GM23338 (cell line): ENCODE results near the gene MEGF6. TPM values are rescaled to one million over a fixed set of nuclear protein-coding genes. Genes with fewer than 3 reads are reported as not detected.

Experiments
- ATAC-seq: fragments of 200-7000 bp; cut with Tn5 transposase; 3 replicates; pipeline ENCODE4 v1.9.1; 2020
- DNase-seq: peaks from one replicate; pipeline ENCODE4 v3.0.0-alpha.2; 2015; ENCODE audit warnings: low spot score
- H2AFZ ChIP-seq: fragments of 200-600 bp; sonication (generic); 2 replicates; pipeline ENCODE4 v1.8.0; 2016; ENCODE audit warnings: antibody characterized with exemption, mild to moderate bottlenecking, moderate library complexity
- H3F3A ChIP-seq: fragments of 200-600 bp; sonication (generic); replicated peaks from 2 replicates; pipeline ENCODE4 v1.8.0; 2017; ENCODE audit warnings: antibody characterized with exemption, mixed run types, low read depth
- H3K27ac ChIP-seq: fragments of 200-600 bp; sonication (generic); 2 replicates; pipeline ENCODE4 v1.6.1; 2016; ENCODE audit warnings: low read depth
- H3K27me3 ChIP-seq: fragments of 200-600 bp; sonication (generic); 2 replicates; pipeline ENCODE4 v1.8.0; 2016; ENCODE audit warnings: mild to moderate bottlenecking, mixed run types, moderate library complexity; ENCODE audit not compliant: insufficient read depth
- H3K36me3 ChIP-seq: fragments of 200-600 bp; sonication (generic); 2 replicates; pipeline ENCODE4 v1.8.0; 2016; ENCODE audit warnings: mild to moderate bottlenecking; ENCODE audit not compliant: insufficient read depth
- H3K4me1 ChIP-seq: fragments of 200-600 bp; sonication (generic); 2 replicates; pipeline ENCODE4 v1.8.0; 2016; ENCODE audit warnings: mild to moderate bottlenecking, moderate library complexity; ENCODE audit not compliant: insufficient read depth
- H3K4me2 ChIP-seq: fragments of 200-600 bp; sonication (generic); 2 replicates; pipeline ENCODE4 v1.7.1; 2017; ENCODE audit warnings: mixed run types
- H3K4me3 ChIP-seq: fragments of 200-600 bp; sonication (generic); 2 replicates; pipeline ENCODE4 v1.6.1; 2016; ENCODE audit warnings: mixed run types
- H3K79me2 ChIP-seq: fragments of 200-600 bp; sonication (generic); replicated peaks from 2 replicates; pipeline ENCODE4 v1.8.0; 2017; ENCODE audit warnings: mild to moderate bottlenecking; ENCODE audit not compliant: insufficient read depth
- H3K9me2 ChIP-seq: fragments of 200-600 bp; sonication (generic); 2 replicates; pipeline ENCODE4 v1.8.0; 2017; ENCODE audit not compliant: insufficient read depth
- H4K20me1 ChIP-seq: fragments of 200-600 bp; sonication (generic); replicated peaks from 2 replicates; pipeline ENCODE4 v1.8.0; 2017; ENCODE audit warnings: mild to moderate bottlenecking; ENCODE audit not compliant: insufficient read depth
- H3K27ac Mint-ChIP-seq: 2 replicates; pipeline ENCODE4 v1.8.0; 2020; ENCODE audit warnings: inconsistent platforms, mild to moderate bottlenecking, moderate library complexity, mixed read lengths
- H3K27me3 Mint-ChIP-seq: 3 replicates; pipeline ENCODE4 v1.8.0; 2022; ENCODE audit warnings: low read depth, mild to moderate bottlenecking, moderate library complexity, mixed read lengths, inconsistent platforms; ENCODE audit not compliant: insufficient read depth, poor library complexity
- H3K36me3 Mint-ChIP-seq: 3 replicates; pipeline ENCODE4 v1.8.0; 2021; ENCODE audit warnings: low read depth, mild to moderate bottlenecking, inconsistent platforms, moderate library complexity, mixed read lengths
- H3K4me1 Mint-ChIP-seq: 3 replicates; pipeline ENCODE4 v1.8.0; 2020; ENCODE audit warnings: mild to moderate bottlenecking, inconsistent platforms, mixed read lengths
- H3K4me3 Mint-ChIP-seq: 3 replicates; pipeline ENCODE4 v1.8.0; 2021; ENCODE audit warnings: moderate library complexity, mild to moderate bottlenecking, inconsistent platforms, mixed read lengths
- H3K9me3 Mint-ChIP-seq: 3 replicates; pipeline ENCODE4 v1.8.0; 2020; ENCODE audit warnings: moderate library complexity, mild to moderate bottlenecking, inconsistent platforms, mixed read lengths
- CTCF ChIP-seq, 2 experiments: fragments of 200-600 bp in 1 of 2; sonication (generic) in 1 of 2; conservative IDR thresholded peaks; 2 replicates each; pipeline versions ENCODE4 v1.5.1 to v1.6.1; 2016 to 2017; ENCODE audit warnings: antibody characterized with exemption in 2 of 2, low read depth in 2 of 2, mild to moderate bottlenecking in 2 of 2, moderate library complexity in 1 of 2
- EZH2 ChIP-seq: fragments of 200-600 bp; sonication (generic); IDR thresholded peaks from one replicate; pipeline ENCODE4 v1.8.0; 2017; ENCODE audit warnings: antibody characterized with exemption, mild to moderate bottlenecking, low read depth; ENCODE audit not compliant: unreplicated experiment
- POLR2AphosphoS5 ChIP-seq: IDR thresholded peaks from 2 replicates; pipeline ENCODE4 v1.6.1; 2016; ENCODE audit warnings: antibody characterized with exemption, low read depth
- REST ChIP-seq: IDR thresholded peaks from one replicate; pipeline ENCODE4 v1.6.1; 2018; ENCODE audit warnings: antibody characterized with exemption; ENCODE audit not compliant: unreplicated experiment
- STAT1 ChIP-seq: IDR thresholded peaks from one replicate; pipeline ENCODE4 v1.6.1; 2016; ENCODE audit warnings: antibody characterized with exemption; ENCODE audit not compliant: unreplicated experiment
- ZNF331 ChIP-seq: fragments of 250-450 bp; sonication (Bioruptor Pico); IDR thresholded peaks from 2 replicates; pipeline ENCODE4 v1.5.0; 2020; ENCODE audit warnings: low read depth, mild to moderate bottlenecking, moderate library complexity
- polyA plus RNA-seq: library from polyadenylated mRNA; unstranded; fragments of >200 nt; fragmentation: Nextera tagmentation; extraction: Ambion mirVana; gene quantifications from 2 replicates; pipeline ENCODE4 v1.2.1, GENCODE V29; 2016
- total RNA-seq: library from RNA; depleted of rRNA; stranded (reverse); fragments of >200 nt; shearing (Covaris generic); gene quantifications from 2 replicates; pipeline ENCODE4 v1.2.3, GENCODE V29; 2014
- TF ChIP-seq, protein P1 (sequence below): fragments of 250-450 bp; sonication (Bioruptor Pico); IDR thresholded peaks from 2 replicates; pipeline ENCODE4 v1.5.0; 2020; ENCODE audit warnings: mild to moderate bottlenecking, moderate library complexity

Gene MEGF6
- total and polyA plus RNA-seq, 2 experiments from 2014 or later, result 4.0 to 21.4 TPM

DNA sequence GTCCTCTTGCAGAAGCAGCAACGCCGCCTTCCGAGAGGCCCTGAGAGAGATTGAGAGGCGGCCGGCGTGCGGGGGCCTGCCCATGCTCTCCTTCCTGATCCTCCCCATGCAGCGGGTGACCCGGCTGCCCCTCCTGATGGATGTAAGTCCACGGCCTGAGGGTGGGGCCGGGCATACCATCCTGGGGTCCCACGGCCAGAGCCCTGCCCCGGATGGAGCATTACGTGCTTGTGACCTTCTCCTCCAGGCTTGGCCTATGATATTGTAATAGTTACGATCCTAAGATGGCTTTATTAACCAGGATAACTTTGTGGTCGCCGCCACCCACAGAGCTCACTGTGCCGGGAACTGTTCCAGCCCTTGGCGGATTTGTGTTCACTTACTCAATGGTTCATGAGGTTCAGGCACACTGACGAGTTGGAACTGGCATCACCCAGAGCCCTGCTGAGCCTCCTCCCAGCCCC, 137.9 kb downstream of the MEGF6 start:
- Histone ChIP-seq H3K79me2 (no peaks in the 10 kb centered on the region), H3K4me1 (peaks cover 7% of the 10 kb centered on the region; the same call in 1 of the 2 replicates), H2AFZ (no peak overlapping the region), H3K4me3 (no peak overlapping the region), H3K27ac (no peak overlapping the region), H3K36me3 (no peaks in the 10 kb centered on the region), H3F3A (no peaks in the 10 kb centered on the region), H3K9me2 (no peaks in the 10 kb centered on the region), H3K4me2 (no peak overlapping the region), H3K27me3 (no peaks in the 10 kb centered on the region), H4K20me1 (no peaks in the 10 kb centered on the region)
- no peak overlapping the region; the same call in 2 of the 3 replicates for H3K4me3 Mint-ChIP-seq
- peaks cover 14% of the 10 kb centered on the region for H3K36me3 Mint-ChIP-seq
- TF ChIP-seq POLR2AphosphoS5 (no peak), CTCF (conservative IDR thresholded peaks at IDR 0.05; ENCODE audit: low read depth in 2 of 2) (no peak), STAT1 (no peak), ZNF331 (CRISPR knock-in tag) (no peak), REST (no peak), EZH2 (no peak)
- TF ChIP-seq, protein P1, sequence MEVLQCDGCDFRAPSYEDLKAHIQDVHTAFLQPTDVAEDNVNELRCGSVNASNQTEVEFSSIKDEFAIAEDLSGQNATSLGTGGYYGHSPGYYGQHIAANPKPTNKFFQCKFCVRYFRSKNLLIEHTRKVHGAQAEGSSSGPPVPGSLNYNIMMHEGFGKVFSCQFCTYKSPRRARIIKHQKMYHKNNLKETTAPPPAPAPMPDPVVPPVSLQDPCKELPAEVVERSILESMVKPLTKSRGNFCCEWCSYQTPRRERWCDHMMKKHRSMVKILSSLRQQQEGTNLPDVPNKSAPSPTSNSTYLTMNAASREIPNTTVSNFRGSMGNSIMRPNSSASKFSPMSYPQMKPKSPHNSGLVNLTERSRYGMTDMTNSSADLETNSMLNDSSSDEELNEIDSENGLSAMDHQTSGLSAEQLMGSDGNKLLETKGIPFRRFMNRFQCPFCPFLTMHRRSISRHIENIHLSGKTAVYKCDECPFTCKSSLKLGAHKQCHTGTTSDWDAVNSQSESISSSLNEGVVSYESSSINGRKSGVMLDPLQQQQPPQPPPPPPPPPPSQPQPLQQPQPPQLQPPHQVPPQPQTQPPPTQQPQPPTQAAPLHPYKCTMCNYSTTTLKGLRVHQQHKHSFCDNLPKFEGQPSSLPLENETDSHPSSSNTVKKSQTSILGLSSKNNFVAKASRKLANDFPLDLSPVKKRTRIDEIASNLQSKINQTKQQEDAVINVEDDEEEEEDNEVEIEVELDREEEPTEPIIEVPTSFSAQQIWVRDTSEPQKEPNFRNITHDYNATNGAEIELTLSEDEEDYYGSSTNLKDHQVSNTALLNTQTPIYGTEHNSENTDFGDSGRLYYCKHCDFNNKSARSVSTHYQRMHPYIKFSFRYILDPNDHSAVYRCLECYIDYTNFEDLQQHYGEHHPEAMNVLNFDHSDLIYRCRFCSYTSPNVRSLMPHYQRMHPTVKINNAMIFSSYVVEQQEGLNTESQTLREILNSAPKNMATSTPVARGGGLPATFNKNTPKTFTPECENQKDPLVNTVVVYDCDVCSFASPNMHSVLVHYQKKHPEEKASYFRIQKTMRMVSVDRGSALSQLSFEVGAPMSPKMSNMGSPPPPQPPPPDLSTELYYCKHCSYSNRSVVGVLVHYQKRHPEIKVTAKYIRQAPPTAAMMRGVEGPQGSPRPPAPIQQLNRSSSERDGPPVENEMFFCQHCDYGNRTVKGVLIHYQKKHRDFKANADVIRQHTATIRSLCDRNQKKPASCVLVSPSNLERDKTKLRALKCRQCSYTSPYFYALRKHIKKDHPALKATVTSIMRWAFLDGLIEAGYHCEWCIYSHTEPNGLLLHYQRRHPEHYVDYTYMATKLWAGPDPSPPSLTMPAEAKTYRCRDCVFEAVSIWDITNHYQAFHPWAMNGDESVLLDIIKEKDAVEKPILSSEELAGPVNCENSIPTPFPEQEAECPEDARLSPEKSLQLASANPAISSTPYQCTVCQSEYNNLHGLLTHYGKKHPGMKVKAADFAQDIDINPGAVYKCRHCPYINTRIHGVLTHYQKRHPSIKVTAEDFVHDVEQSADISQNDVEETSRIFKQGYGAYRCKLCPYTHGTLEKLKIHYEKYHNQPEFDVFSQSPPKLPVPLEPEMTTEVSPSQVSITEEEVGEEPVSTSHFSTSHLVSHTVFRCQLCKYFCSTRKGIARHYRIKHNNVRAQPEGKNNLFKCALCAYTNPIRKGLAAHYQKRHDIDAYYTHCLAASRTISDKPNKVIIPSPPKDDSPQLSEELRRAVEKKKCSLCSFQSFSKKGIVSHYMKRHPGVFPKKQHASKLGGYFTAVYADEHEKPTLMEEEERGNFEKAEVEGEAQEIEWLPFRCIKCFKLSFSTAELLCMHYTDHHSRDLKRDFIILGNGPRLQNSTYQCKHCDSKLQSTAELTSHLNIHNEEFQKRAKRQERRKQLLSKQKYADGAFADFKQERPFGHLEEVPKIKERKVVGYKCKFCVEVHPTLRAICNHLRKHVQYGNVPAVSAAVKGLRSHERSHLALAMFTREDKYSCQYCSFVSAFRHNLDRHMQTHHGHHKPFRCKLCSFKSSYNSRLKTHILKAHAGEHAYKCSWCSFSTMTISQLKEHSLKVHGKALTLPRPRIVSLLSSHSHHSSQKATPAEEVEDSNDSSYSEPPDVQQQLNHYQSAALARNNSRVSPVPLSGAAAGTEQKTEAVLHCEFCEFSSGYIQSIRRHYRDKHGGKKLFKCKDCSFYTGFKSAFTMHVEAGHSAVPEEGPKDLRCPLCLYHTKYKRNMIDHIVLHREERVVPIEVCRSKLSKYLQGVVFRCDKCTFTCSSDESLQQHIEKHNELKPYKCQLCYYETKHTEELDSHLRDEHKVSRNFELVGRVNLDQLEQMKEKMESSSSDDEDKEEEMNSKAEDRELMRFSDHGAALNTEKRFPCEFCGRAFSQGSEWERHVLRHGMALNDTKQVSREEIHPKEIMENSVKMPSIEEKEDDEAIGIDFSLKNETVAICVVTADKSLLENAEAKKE (CRISPR knock-in tag), result no peak
- H3K4me1 Mint-ChIP-seq, result peaks cover 16% of the 10 kb centered on the region
- no peak for DNase-seq
- H3K9me3 Mint-ChIP-seq, result no peaks in the 10 kb centered on the region
- H3K27me3 Mint-ChIP-seq, result peaks cover 3% of the 10 kb centered on the region
- no peak overlapping the region for H3K27ac Mint-ChIP-seq
- no peak for ATAC-seq
